GM23248 (cell line): ENCODE measurements around the gene ASB10.

Experiments used
- EZH2 ChIP-seq: fragments of 200-600 bp; sonication (generic); IDR thresholded peaks from 2 replicates; pipeline ENCODE4 v1.6.1; 2018; ENCODE audit warnings: antibody characterized with exemption, mild to moderate bottlenecking; ENCODE audit not compliant: insufficient read depth, poor library complexity, severe bottlenecking
- EZH2phosphoT487 ChIP-seq: fragments of 200-600 bp; sonication (generic); IDR thresholded peaks from 2 replicates; pipeline ENCODE4 v1.6.1; 2018; ENCODE audit warnings: antibody characterized with exemption, moderate library complexity, mild to moderate bottlenecking, low read depth; ENCODE audit not compliant: insufficient read depth

DNA sequence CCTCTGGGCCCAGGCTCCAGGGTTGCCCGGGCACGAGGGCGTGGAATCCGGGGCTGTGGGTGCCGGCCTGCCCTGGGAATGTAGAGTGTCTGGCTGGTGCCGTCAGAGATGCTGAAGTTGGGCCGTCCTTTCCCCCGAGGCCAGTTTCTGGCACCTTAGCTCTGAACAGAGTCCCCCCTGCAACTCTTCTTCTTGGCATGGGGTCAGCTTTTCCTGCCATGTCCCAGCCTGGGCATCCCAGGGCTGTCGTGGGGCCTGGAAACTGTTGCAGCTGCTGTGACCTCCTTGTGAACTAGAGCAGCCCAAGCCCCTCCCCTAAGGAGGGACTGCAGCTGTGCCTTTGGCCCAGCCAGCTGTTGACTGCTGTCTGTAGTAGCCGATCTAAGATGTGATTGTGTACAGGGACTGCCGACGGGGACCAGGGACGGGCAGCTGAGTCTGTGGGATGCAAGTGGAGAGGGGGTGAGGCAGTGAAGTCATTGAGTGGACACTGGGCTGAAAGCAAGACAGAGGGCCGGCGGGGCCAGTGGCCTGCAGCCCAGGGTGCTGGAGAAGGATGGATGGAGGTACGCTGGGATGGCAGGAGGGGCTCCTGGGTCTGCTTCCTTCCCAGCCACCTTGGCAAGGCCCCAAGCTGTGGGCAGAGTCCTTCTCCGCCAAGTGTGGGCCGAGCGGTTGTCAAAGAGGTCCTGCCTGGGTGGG, 55.3 kb downstream of the ASB10 start:
- TF ChIP-seq EZH2phosphoT487 (no peak), EZH2 (no peak)
